Mesendoderm (in vitro differentiated cells): ENCODE measurements around the gene PTDSS2.

Source experiments
- DNase-seq: peaks from one replicate; pipeline ENCODE4 v3.0.0; 2013
- H2AK5ac ChIP-seq: 2 replicates; pipeline ENCODE4 v1.6.1; 2013; ENCODE audit warnings: low read length, inconsistent platforms
- H2BK120ac ChIP-seq: 2 replicates; pipeline ENCODE4 v1.6.1; 2013; ENCODE audit warnings: low read depth, mild to moderate bottlenecking, low read length, moderate library complexity, mixed read lengths
- H2BK15ac ChIP-seq: replicated peaks from 2 replicates; pipeline ENCODE4 v1.6.1; 2013; ENCODE audit warnings: low read depth, mild to moderate bottlenecking, moderate library complexity
- H2BK5ac ChIP-seq: 2 replicates; pipeline ENCODE4 v1.6.1; 2013; ENCODE audit warnings: low read length, inconsistent platforms
- H3K18ac ChIP-seq: 2 replicates; pipeline ENCODE4 v1.6.1; 2013; ENCODE audit warnings: mild to moderate bottlenecking, low read length, mixed read lengths
- H3K23ac ChIP-seq: one replicate; pipeline ENCODE4 v1.6.1; 2013; ENCODE audit warnings: low read length
- H3K27ac ChIP-seq: 2 replicates; pipeline ENCODE4 v1.5.1; 2013; ENCODE audit warnings: low read depth, mild to moderate bottlenecking, inconsistent platforms, low read length, moderate library complexity
- H3K27me3 ChIP-seq: 2 replicates; pipeline ENCODE4 v1.6.1; 2013; ENCODE audit warnings: low read length, control low read depth, mild to moderate bottlenecking, inconsistent platforms; ENCODE audit not compliant: insufficient read depth, poor library complexity
- H3K36me3 ChIP-seq: 2 replicates; pipeline ENCODE4 v1.6.1; 2013; ENCODE audit warnings: low read length, inconsistent platforms; ENCODE audit not compliant: control insufficient read depth, insufficient read depth
- H3K4ac ChIP-seq: one replicate; pipeline ENCODE4 v1.6.1; 2013; ENCODE audit warnings: low read depth, mild to moderate bottlenecking, low read length, moderate library complexity
- H3K4me1 ChIP-seq: 2 replicates; pipeline ENCODE4 v1.6.1; 2013; ENCODE audit warnings: low read depth, low read length, inconsistent platforms; ENCODE audit not compliant: control insufficient read depth
- H3K4me2 ChIP-seq: 2 replicates; pipeline ENCODE4 v1.6.1; 2013; ENCODE audit warnings: low read length
- H3K4me3 ChIP-seq: 2 replicates; pipeline ENCODE4 v1.5.1; 2013; ENCODE audit warnings: mild to moderate bottlenecking, low read length
- H3K56ac ChIP-seq: one replicate; pipeline ENCODE4 v1.6.1; 2013; ENCODE audit warnings: low read length
- H3K79me1 ChIP-seq: 2 replicates; pipeline ENCODE4 v1.6.1; 2013; ENCODE audit warnings: low read length, inconsistent platforms
- H3K79me2 ChIP-seq: 2 replicates; pipeline ENCODE4 v1.6.1; 2013; ENCODE audit warnings: mild to moderate bottlenecking, low read length; ENCODE audit not compliant: control insufficient read depth, insufficient read depth
- H3K9ac ChIP-seq: 2 replicates; pipeline ENCODE4 v1.6.1; 2013; ENCODE audit warnings: low read length, inconsistent platforms
- H4K5ac ChIP-seq: one replicate; pipeline ENCODE4 v1.6.1; 2013; ENCODE audit warnings: low read length
- H4K8ac ChIP-seq: one replicate; pipeline ENCODE4 v1.6.1; 2013; ENCODE audit warnings: low read depth, mild to moderate bottlenecking, control low read depth, low read length, moderate library complexity
- WGBS: extraction: QIAGEN DNeasy Blood & Tissue Kit; methylation state at CpG from one replicate; pipeline ENCODE4 v1.1.7; 2013; ENCODE audit warnings: low lambda C conversion rate, missing lambda C conversion rate; ENCODE audit not compliant: insufficient coverage; ENCODE audit errors: extremely low coverage; 5-methylcytosine and 5-hydroxymethylcytosine counted together

Gene PTDSS2

GRCh38 chr11:501001-501682 lies 51.1 kb downstream of the PTDSS2 start:
- no peak for DNase-seq
- Histone ChIP-seq H3K36me3 (peaks cover 21% of the 10 kb centered on the region), H3K18ac (no peak overlapping the region), H3K4me2 (no peak overlapping the region), H3K79me1 (peaks cover 8% of the 10 kb centered on the region), H3K4ac (no peak overlapping the region), H3K23ac (no peak overlapping the region), H2BK15ac (no peak overlapping the region), H4K8ac (no peak overlapping the region), H2AK5ac (no peak overlapping the region), H3K27ac (no peak overlapping the region), H3K4me3 (no peak overlapping the region), H3K27me3 (no peaks in the 10 kb centered on the region), H3K56ac (no peak overlapping the region), H3K9ac (no peak overlapping the region), H3K4me1 (no peaks in the 10 kb centered on the region), H4K5ac (no peak overlapping the region), H2BK5ac (no peak overlapping the region), H2BK120ac (no peak overlapping the region), H3K79me2 (peaks cover 13% of the 10 kb centered on the region)
- no CpG with 5 or more reads among the region's 24 CpGs for WGBS

- H2BK120ac ChIP-seq, result no peak overlapping the region
- H3K23ac ChIP-seq, result no peak overlapping the region
- no peak overlapping the region for H3K4ac ChIP-seq
- H3K4me1 ChIP-seq, result no peaks in the 10 kb centered on the region
- H3K79me2 ChIP-seq, result peaks cover 13% of the 10 kb centered on the region
- no peak overlapping the region for H3K27ac ChIP-seq
- no peak overlapping the region for H4K5ac ChIP-seq
- DNase-seq, result no peak
- H3K18ac ChIP-seq, result no peak overlapping the region
- no peak overlapping the region for H3K4me3 ChIP-seq
- H3K27me3 ChIP-seq, result no peaks in the 10 kb centered on the region
- no CpG with 5 or more reads among the region's 19 CpGs for WGBS
- no peak overlapping the region for H3K4me2 ChIP-seq
- H3K36me3 ChIP-seq, result peaks cover 21% of the 10 kb centered on the region
- H3K56ac ChIP-seq, result no peak overlapping the region
- H3K79me1 ChIP-seq, result peaks cover 8% of the 10 kb centered on the region
- H2BK5ac ChIP-seq, result no peak overlapping the region
- H2AK5ac ChIP-seq, result no peak overlapping the region
- no peak overlapping the region for H4K8ac ChIP-seq
- H2BK15ac ChIP-seq, result no peak overlapping the region
- H3K9ac ChIP-seq, result no peak overlapping the region
Observed at GRCh38 chr11:501683-502287, 51.7 kb downstream of the PTDSS2 start.

- H2AK5ac ChIP-seq, result no peak overlapping the region
- peaks cover 13% of the 10 kb centered on the region for H3K79me2 ChIP-seq
- H3K4ac ChIP-seq, result no peak overlapping the region
- no peak overlapping the region for H3K9ac ChIP-seq
- no peak overlapping the region for H4K5ac ChIP-seq
- no peak overlapping the region for H2BK15ac ChIP-seq
- no peaks in the 10 kb centered on the region for H3K27me3 ChIP-seq
- no peak overlapping the region for H3K27ac ChIP-seq
- DNase-seq, result no peak
- H2BK5ac ChIP-seq, result no peak overlapping the region
- H3K4me3 ChIP-seq, result no peak overlapping the region
- H3K79me1 ChIP-seq, result peaks cover 6% of the 10 kb centered on the region
- H3K23ac ChIP-seq, result no peak overlapping the region
- H3K18ac ChIP-seq, result no peak overlapping the region
- no peaks in the 10 kb centered on the region for H3K4me1 ChIP-seq
- no peak overlapping the region for H3K4me2 ChIP-seq
- no CpG with 5 or more reads among the region's 10 CpGs for WGBS
- no peak overlapping the region for H4K8ac ChIP-seq
- H3K56ac ChIP-seq, result no peak overlapping the region
- peaks cover 13% of the 10 kb centered on the region for H3K36me3 ChIP-seq
- no peak overlapping the region for H2BK120ac ChIP-seq
Observed at GRCh38 chr11:502288-503178, 52.5 kb downstream of the PTDSS2 start.

GRCh38 chr11:503179-503981 lies 53.3 kb downstream of the PTDSS2 start:
- no CpG with 5 or more reads among the region's 24 CpGs for whole genome bisulfite sequencing
- no peak overlapping the region for H3K23ac ChIP-seq
- no peak overlapping the region for H3K4me3 ChIP-seq
- no peak overlapping the region for H2AK5ac ChIP-seq
- no peak overlapping the region for H3K27ac ChIP-seq
- no peaks in the 10 kb centered on the region for H3K27me3 ChIP-seq
- H2BK120ac ChIP-seq, result no peak overlapping the region
- H2BK5ac ChIP-seq, result no peak overlapping the region
- no peak overlapping the region for H3K18ac ChIP-seq
- H3K56ac ChIP-seq, result no peak overlapping the region
- H2BK15ac ChIP-seq, result no peak overlapping the region
- no peak overlapping the region for H3K4ac ChIP-seq
- no peak overlapping the region for H4K8ac ChIP-seq
- no peaks in the 10 kb centered on the region for H3K4me1 ChIP-seq
- H3K36me3 ChIP-seq, result peaks cover 6% of the 10 kb centered on the region
- no peak overlapping the region for H3K4me2 ChIP-seq
- peaks cover 6% of the 10 kb centered on the region for H3K79me1 ChIP-seq
- H3K9ac ChIP-seq, result no peak overlapping the region
- no peak for DNase-seq
- H3K79me2 ChIP-seq, result peaks cover 13% of the 10 kb centered on the region
- H4K5ac ChIP-seq, result no peak overlapping the region

GRCh38 chr11:504053-504993 lies 54.2 kb downstream of the PTDSS2 start:
- no peak overlapping the region for H3K18ac ChIP-seq
- no CpG with 5 or more reads among the region's 72 CpGs for WGBS
- H3K4me3 ChIP-seq, result no peak overlapping the region
- H3K4ac ChIP-seq, result no peak overlapping the region
- H2BK5ac ChIP-seq, result no peak overlapping the region
- H2BK15ac ChIP-seq, result no peak overlapping the region
- peaks cover 13% of the 10 kb centered on the region for H3K79me2 ChIP-seq
- H4K5ac ChIP-seq, result no peak overlapping the region
- H3K79me1 ChIP-seq, result peaks cover 6% of the 10 kb centered on the region
- H3K23ac ChIP-seq, result no peak overlapping the region
- no peaks in the 10 kb centered on the region for H3K4me1 ChIP-seq
- no peak overlapping the region for H3K4me2 ChIP-seq
- no peak overlapping the region for H2AK5ac ChIP-seq
- H3K27ac ChIP-seq, result no peak overlapping the region
- H3K27me3 ChIP-seq, result no peaks in the 10 kb centered on the region
- no peak overlapping the region for H3K56ac ChIP-seq
- no peak overlapping the region for H2BK120ac ChIP-seq
- H4K8ac ChIP-seq, result no peak overlapping the region
- no peak overlapping the region for H3K9ac ChIP-seq
- DNase-seq, result no peak
- peaks cover 4% of the 10 kb centered on the region for H3K36me3 ChIP-seq
